KOPT-K1 (cell line): ENCODE data around the gene DNAJC11.
"Not testable (repeated sequence)": the region's sequence is repeated elsewhere in the genome, so short reads cannot be mapped to it uniquely, and the experiment has no call there.

Experiments
- H3K27ac ChIP-seq: fragments of 200-600 bp; sonication (generic); 2 replicates; pipeline ENCODE4 v1.5.1; 2016; ENCODE audit warnings: antibody characterized with exemption, mild to moderate bottlenecking, low read depth, low read length; ENCODE audit not compliant: poor library complexity, severe bottlenecking
- H3K36me3 ChIP-seq: fragments of 200-600 bp; sonication (generic); 2 replicates; pipeline ENCODE4 v1.5.1; 2017; ENCODE audit warnings: antibody characterized with exemption, mild to moderate bottlenecking, low read length, moderate library complexity; ENCODE audit not compliant: insufficient read depth
- H3K9me3 ChIP-seq: fragments of 200-600 bp; sonication (generic); 2 replicates; pipeline ENCODE4 v1.5.1; 2017; ENCODE audit warnings: antibody characterized with exemption, low read length, mild to moderate bottlenecking; ENCODE audit not compliant: insufficient read depth, poor library complexity, severe bottlenecking

DNAJC11 gene

GRCh38 chr1:6683434-6683833 is 18.2 kb downstream of the DNAJC11 start:
- Histone ChIP-seq H3K36me3 (peaks cover 55% of the 10 kb centered on the region), H3K27ac (no peak overlapping the region), H3K9me3 (no peaks in the 10 kb centered on the region)

- peaks cover 86% of the 10 kb centered on the region for H3K36me3 ChIP-seq
These were observed 25.7 kb downstream of the DNAJC11 start for GRCh38 chr1:6675941-6676340.

GRCh38 chr1:6674771-6675170 is 26.8 kb downstream of the DNAJC11 start:
- H3K36me3 ChIP-seq = peaks cover 75% of the 10 kb centered on the region
- H3K27ac ChIP-seq = no peak overlapping the region
- H3K9me3 ChIP-seq = no peaks in the 10 kb centered on the region

More at GRCh38 chr1:6675941-6676340, 25.7 kb downstream of the DNAJC11 start:
- Histone ChIP-seq H3K9me3 (no peaks in the 10 kb centered on the region), H3K27ac (no peak overlapping the region)

GRCh38 chr1:6673816-6674398 is 27.7 kb downstream of the DNAJC11 start:
- Histone ChIP-seq H3K36me3 (peaks cover 66% of the 10 kb centered on the region), H3K9me3 (no peaks in the 10 kb centered on the region), H3K27ac (no peak overlapping the region)

GRCh38 chr1:6672558-6672957 is 29.1 kb downstream of the DNAJC11 start:
- H3K36me3 ChIP-seq = peaks cover 62% of the 10 kb centered on the region
- no peaks in the 10 kb centered on the region for H3K9me3 ChIP-seq
- no peak overlapping the region for H3K27ac ChIP-seq

GRCh38 chr1:6668503-6668902 is 33.1 kb downstream of the DNAJC11 start:
- Histone ChIP-seq H3K27ac (no peak overlapping the region), H3K36me3 (peaks cover 63% of the 10 kb centered on the region), H3K9me3 (no peaks in the 10 kb centered on the region)

GRCh38 chr1:6667139-6667538 is 34.5 kb downstream of the DNAJC11 start:
- Histone ChIP-seq H3K27ac (no peak overlapping the region), H3K36me3 (peaks cover 65% of the 10 kb centered on the region), H3K9me3 (no peaks in the 10 kb centered on the region)

GRCh38 chr1:6666696-6667095 is 34.9 kb downstream of the DNAJC11 start:
- H3K27ac ChIP-seq = no peak overlapping the region
- peaks cover 63% of the 10 kb centered on the region for H3K36me3 ChIP-seq
- no peaks in the 10 kb centered on the region for H3K9me3 ChIP-seq

- H3K27ac ChIP-seq = not testable (repeated sequence)
- peaks cover 71% of the 10 kb centered on the region for H3K36me3 ChIP-seq
These were observed 39.1 kb downstream of the DNAJC11 start for GRCh38 chr1:6662468-6662867.

GRCh38 chr1:6660415-6661049 is 41.1 kb downstream of the DNAJC11 start:
- Histone ChIP-seq H3K36me3 (peaks cover 57% of the 10 kb centered on the region), H3K27ac (no peak overlapping the region), H3K9me3 (no peaks in the 10 kb centered on the region)

More at GRCh38 chr1:6662468-6662867, 39.1 kb downstream of the DNAJC11 start:
- not testable (repeated sequence) for H3K9me3 ChIP-seq

GRCh38 chr1:6658359-6659060 is 43.1 kb downstream of the DNAJC11 start:
- Histone ChIP-seq H3K27ac (no peak overlapping the region), H3K9me3 (no peaks in the 10 kb centered on the region), H3K36me3 (peaks cover 59% of the 10 kb centered on the region)

- H3K9me3 ChIP-seq = no peaks in the 10 kb centered on the region
- no peak overlapping the region for H3K27ac ChIP-seq
- peaks cover 59% of the 10 kb centered on the region for H3K36me3 ChIP-seq
These were observed 44.5 kb downstream of the DNAJC11 start for GRCh38 chr1:6657138-6657537.

GRCh38 chr1:6653436-6654290 is 48.0 kb downstream of the DNAJC11 start:
- Histone ChIP-seq H3K9me3 (no peaks in the 10 kb centered on the region), H3K36me3 (peaks cover 73% of the 10 kb centered on the region), H3K27ac (no peak overlapping the region)

- no peak overlapping the region for H3K27ac ChIP-seq
- peaks cover 73% of the 10 kb centered on the region for H3K36me3 ChIP-seq
These were observed 48.6 kb downstream of the DNAJC11 start for GRCh38 chr1:6652986-6653385.

GRCh38 chr1:6651909-6652308 is 49.7 kb downstream of the DNAJC11 start:
- H3K9me3 ChIP-seq = no peaks in the 10 kb centered on the region
- no peak overlapping the region for H3K27ac ChIP-seq
- peaks cover 66% of the 10 kb centered on the region for H3K36me3 ChIP-seq

More at GRCh38 chr1:6652986-6653385, 48.6 kb downstream of the DNAJC11 start:
- no peaks in the 10 kb centered on the region for H3K9me3 ChIP-seq
